Ishikawa (cell line): ENCODE measurements around the gene WDR90.

Experiments
- CEBPB ChIP-seq: IDR thresholded peaks from 2 replicates; pipeline ENCODE4 v1.6.1; 2012
- CREB1 ChIP-seq: IDR thresholded peaks from 2 replicates; pipeline ENCODE4 v1.6.1; 2012; ENCODE audit warnings: low read depth
- EGR1 ChIP-seq: IDR thresholded peaks from 2 replicates; pipeline ENCODE4 v1.6.1; 2012
- EP300 ChIP-seq: IDR thresholded peaks from 2 replicates; pipeline ENCODE4 v1.6.1; 2012; ENCODE audit warnings: borderline replicate concordance
- FOXM1 ChIP-seq: IDR thresholded peaks from 2 replicates; pipeline ENCODE4 v1.6.1; 2012; ENCODE audit warnings: low read depth, borderline replicate concordance
- NFIC ChIP-seq: IDR thresholded peaks from 2 replicates; pipeline ENCODE4 v1.6.1; 2012
- RAD21 ChIP-seq: IDR thresholded peaks from 2 replicates; pipeline ENCODE4 v1.6.1; 2012; ENCODE audit warnings: low read depth
- REST ChIP-seq: IDR thresholded peaks from 2 replicates; pipeline ENCODE4 v1.6.1; 2012; ENCODE audit warnings: low read depth, mild to moderate bottlenecking
- TAF1 ChIP-seq: IDR thresholded peaks from 2 replicates; pipeline ENCODE4 v1.6.1; 2012; ENCODE audit warnings: low read depth, mild to moderate bottlenecking
- TCF12 ChIP-seq: IDR thresholded peaks from 2 replicates; pipeline ENCODE4 v1.6.1; 2012; ENCODE audit warnings: low read depth
- TEAD4 ChIP-seq: IDR thresholded peaks from 2 replicates; pipeline ENCODE4 v1.6.1; 2012
- USF1 ChIP-seq: IDR thresholded peaks from 2 replicates; pipeline ENCODE4 v1.6.1; 2012
- YY1 ChIP-seq: IDR thresholded peaks from 2 replicates; pipeline ENCODE4 v1.6.1; 2012; ENCODE audit warnings: low read depth
- ZBTB7A ChIP-seq: IDR thresholded peaks from 2 replicates; pipeline ENCODE4 v1.6.1; 2012; ENCODE audit warnings: low read depth
- TF ChIP-seq, protein P1 (sequence below): IDR thresholded peaks from 2 replicates; pipeline ENCODE4 v1.6.1; 2012

WDR90 gene

DNA sequence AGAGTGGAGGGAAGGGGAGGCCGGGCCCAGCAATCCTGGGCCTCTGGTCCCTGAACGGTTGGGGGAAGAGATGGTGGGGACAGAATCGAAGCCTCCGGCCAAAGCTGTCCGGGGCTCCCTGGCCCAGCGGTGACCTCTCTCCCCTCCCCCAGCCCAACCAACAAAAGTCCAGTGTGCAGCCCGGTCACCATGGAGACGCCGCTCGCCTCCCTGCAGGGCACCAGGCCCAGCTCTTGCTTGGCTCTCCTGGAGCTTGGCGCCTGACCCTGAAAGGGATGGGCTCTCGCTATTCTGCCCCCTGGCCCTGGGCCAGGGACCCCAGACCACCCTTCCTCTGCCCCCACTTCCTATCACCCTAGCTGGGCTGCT, 67.0 kb downstream of the WDR90 start:
- TF ChIP-seq NFIC (peak; percentile 18; the same call in 1 of the 2 replicates), FOXM1 (no peak), ZBTB7A (0 out of 2 replicates have a peak, but pooled peaks have one; percentile 31), CREB1 (no peak), USF1 (no peak), YY1 (no peak), EP300 (no peak)
- TF ChIP-seq, protein P1, sequence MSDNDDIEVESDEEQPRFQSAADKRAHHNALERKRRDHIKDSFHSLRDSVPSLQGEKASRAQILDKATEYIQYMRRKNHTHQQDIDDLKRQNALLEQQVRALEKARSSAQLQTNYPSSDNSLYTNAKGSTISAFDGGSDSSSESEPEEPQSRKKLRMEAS, result no peak

DNA sequence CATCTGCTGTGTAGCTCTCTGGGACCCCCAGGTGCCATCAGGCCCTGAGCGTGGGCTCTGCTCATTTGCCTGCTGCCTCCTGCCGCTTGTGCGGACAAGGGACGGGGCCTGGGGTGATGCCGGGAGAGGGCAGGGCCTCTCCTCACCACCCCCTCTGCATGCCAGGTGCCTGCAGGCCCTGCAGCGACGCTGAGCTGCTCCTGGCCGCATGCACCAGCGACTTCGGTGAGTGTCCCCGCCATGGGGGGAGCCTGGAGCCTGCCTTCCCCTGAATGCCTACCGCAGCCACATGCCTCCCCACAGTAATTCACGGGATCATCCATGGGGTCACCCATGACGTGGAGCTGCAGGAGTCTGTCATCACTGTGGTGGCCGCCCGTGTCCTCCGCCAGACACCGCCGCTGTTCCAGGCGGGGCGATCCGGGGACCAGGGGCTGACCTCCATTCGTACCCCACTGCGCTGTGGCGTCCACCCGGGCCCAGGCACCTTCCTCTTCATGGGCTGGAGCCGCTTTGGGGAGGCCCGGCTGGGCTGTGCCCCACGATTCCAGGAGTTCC, 67.7 kb downstream of the WDR90 start:
- no peak for TF ChIP-seq FOXM1
- TF ChIP-seq NFIC, result no peak
- no peak for TF ChIP-seq TCF12
- no peak for TF ChIP-seq USF1
- TF ChIP-seq REST, result no peak
- TF ChIP-seq YY1, result no peak
- TF ChIP-seq CREB1, result no peak
- TF ChIP-seq, protein P1, result no peak
- no peak for TF ChIP-seq CEBPB
- no peak for TF ChIP-seq ZBTB7A
- no peak for TF ChIP-seq TAF1
- TF ChIP-seq TEAD4, result no peak
- no peak for TF ChIP-seq RAD21
- TF ChIP-seq EGR1, result no peak
- no peak for TF ChIP-seq EP300
